Aorta (tissue), 5 donors: ENCODE results near the gene PCDH17. TPM values are rescaled to one million over a fixed set of nuclear protein-coding genes. Genes with fewer than 3 reads are reported as not detected.

Experiments used
- ATAC-seq: fragments of 200-7000 bp; cut with Tn5 transposase; one replicate; pipeline ENCODE4 v1.9.1; 2022; ENCODE audit warnings: moderate library complexity; ENCODE audit not compliant: low FRiP score
- DNase-seq, 2 donors: peaks; one replicate each; pipeline ENCODE4 v3.0.0-alpha.2; 2020
- H3K27ac ChIP-seq, 2 donors: one replicate each; pipeline ENCODE4 v1.5.1; 2013; ENCODE audit warnings: low read length in 2 of 2, mild to moderate bottlenecking in 2 of 2, moderate library complexity in 2 of 2, control low read depth in 1 of 2, inconsistent platforms in 1 of 2, low read depth in 1 of 2
- H3K27me3 ChIP-seq, 2 donors: one replicate each; pipeline ENCODE4 v1.6.1; 2013; ENCODE audit warnings: control low read depth in 1 of 2, low read length in 1 of 2, mild to moderate bottlenecking in 1 of 2, moderate library complexity in 1 of 2; ENCODE audit not compliant: insufficient read depth in 2 of 2, control insufficient read depth in 1 of 2
- H3K36me3 ChIP-seq, 2 donors: one replicate each; pipeline ENCODE4 v1.6.1; 2013; ENCODE audit warnings: control low read depth in 1 of 2, low read length in 1 of 2, mild to moderate bottlenecking in 1 of 2; ENCODE audit not compliant: insufficient read depth in 2 of 2, control insufficient read depth in 1 of 2
- H3K4me1 ChIP-seq, 2 donors: one replicate each; pipeline ENCODE4 v1.6.1; 2013; ENCODE audit warnings: low read length in 2 of 2, control low read depth in 1 of 2, mild to moderate bottlenecking in 1 of 2, moderate library complexity in 1 of 2; ENCODE audit not compliant: insufficient read depth in 2 of 2, control insufficient read depth in 1 of 2
- H3K4me3 ChIP-seq, 2 donors: one replicate each; pipeline ENCODE4 v1.5.1; 2013; ENCODE audit warnings: low read length in 2 of 2, control low read depth in 1 of 2, mild to moderate bottlenecking in 1 of 2
- H3K9me3 ChIP-seq: one replicate; pipeline ENCODE4 v1.6.1; 2013; ENCODE audit warnings: mild to moderate bottlenecking, low read length; ENCODE audit not compliant: control insufficient read depth
- WGBS, 2 donors: extraction: QIAGEN DNeasy Blood & Tissue Kit; methylation state at CpG; one replicate each; pipeline ENCODE4 v1.1.7; 2013; 5-methylcytosine and 5-hydroxymethylcytosine counted together
- intact Hi-C, 2 donors: fragments of 100-400 bp; cut with DNase I; formaldehyde crosslinking; loops; one replicate each; pipeline versions ENCODE4 v1.14.2 to v1.15.0; 2022
- polyA plus RNA-seq, 2 donors: library from polyadenylated mRNA; stranded (reverse); fragments of 200-250 nt; gene quantifications; one replicate each; pipeline ENCODE4 v1.2.3, GENCODE V29; 2013
- total RNA-seq, 2 donors: library from RNA; stranded (reverse); fragmentation: NEBNext Ultra II Directional; extraction: Animal tissue kit (Norgen Biotek cat#: 25700); gene quantifications; one replicate each; pipeline ENCODE4 v1.2.1, GENCODE V29; 2021
- donor health status: healthy with polysubstance abuse.
- donor health status: Bipolar disorder and iron deficiency.
- donor health status: DM: no; HTN: no; CAD: no.
- donor health status: DM: no; HTN: no; CAD: no.
- donor health status: DM: yes; HTN: yes; CAD: no.

Gene PCDH17
- total and polyA plus RNA-seq, 4 donors, result 0.13 to 20.8 (median 6.7) TPM

GRCh38 chr13:57644106-57644505 is 12.6 kb downstream of the PCDH17 start:
- Histone ChIP-seq H3K27ac (no peak overlapping the region), H3K9me3 (no peaks in the 10 kb centered on the region), H3K4me1 (no peaks in the 10 kb centered on the region), H3K27me3 (no peaks in the 10 kb centered on the region), H3K36me3 (no peaks in the 10 kb centered on the region), H3K4me3 (no peak overlapping the region)
- DNase-seq, result no peak
- intact Hi-C loops, result no loop called here
- WGBS, 2 donors, result 69 to 72% methylated on average over 3 of the region's 3 CpGs
- ATAC-seq, result no peak

GRCh38 chr13:57653229-57653989 is 21.9 kb downstream of the PCDH17 start:
- Histone ChIP-seq H3K4me3 (no peak overlapping the region), H3K27me3 (no peaks in the 10 kb centered on the region), H3K4me1 (no peaks in the 10 kb centered on the region), H3K27ac (no peak overlapping the region), H3K9me3 (no peaks in the 10 kb centered on the region), H3K36me3 (no peaks in the 10 kb centered on the region)
- ATAC-seq (no peak), DNase-seq (no peak)
- intact Hi-C loops, result no loop called here
- WGBS, 2 donors, result 77 to 81% methylated on average over 6 of the region's 6 CpGs

- ATAC-seq (no peak), DNase-seq (no peak)
- Histone ChIP-seq H3K27me3 (peaks cover 0 to 1% of the 10 kb centered on the region in 2 donors), H3K27ac (no peak overlapping the region), H3K36me3 (no peaks in the 10 kb centered on the region), H3K9me3 (no peaks in the 10 kb centered on the region), H3K4me3 (no peak overlapping the region), H3K4me1 (no peaks in the 10 kb centered on the region)
- intact Hi-C loops, result no loop called here
- WGBS, 2 donors, result 39 to 48% methylated on average over 4 of the region's 4 CpGs
Observed at GRCh38 chr13:57665481-57665880, 33.9 kb downstream of the PCDH17 start.

GRCh38 chr13:57666131-57666953 is 34.8 kb downstream of the PCDH17 start:
- intact Hi-C loops, result no loop called here
- DNase-seq (no peak), ATAC-seq (no peak)
- Histone ChIP-seq H3K27me3 (peaks cover 0 to 1% of the 10 kb centered on the region in 2 donors), H3K4me1 (no peaks in the 10 kb centered on the region), H3K27ac (no peak overlapping the region), H3K4me3 (no peak overlapping the region), H3K36me3 (no peaks in the 10 kb centered on the region), H3K9me3 (no peaks in the 10 kb centered on the region)
- 65 to 68% methylated on average over 6 of the region's 6 CpGs for WGBS, 2 donors

- DNase-seq (no peak), ATAC-seq (no peak)
- intact Hi-C loops, result no loop called here
- Histone ChIP-seq H3K27ac (no peak overlapping the region), H3K4me3 (no peak overlapping the region), H3K4me1 (no peaks in the 10 kb centered on the region), H3K27me3 (no peaks in the 10 kb centered on the region), H3K9me3 (no peaks in the 10 kb centered on the region), H3K36me3 (no peaks in the 10 kb centered on the region)
- 58 to 71% methylated on average over 2 of the region's 2 CpGs for WGBS, 2 donors
Observed at GRCh38 chr13:57672168-57672567, 40.6 kb downstream of the PCDH17 start.

GRCh38 chr13:57673197-57673596 is 41.7 kb downstream of the PCDH17 start:
- no peaks in the 10 kb centered on the region for H3K36me3 ChIP-seq
- intact Hi-C loops, result no loop called here
- no peaks in the 10 kb centered on the region for H3K4me1 ChIP-seq
- H3K4me3 ChIP-seq, result no peak overlapping the region
- ATAC-seq (no peak), DNase-seq (no peak)
- 22 to 43% methylated on average over 2 of the region's 2 CpGs for WGBS, 2 donors
- H3K27ac ChIP-seq, result no peak overlapping the region
- H3K27me3 ChIP-seq, result no peaks in the 10 kb centered on the region
- no peaks in the 10 kb centered on the region for H3K9me3 ChIP-seq

GRCh38 chr13:57675526-57675925 is 44.0 kb downstream of the PCDH17 start:
- no peak for DNase-seq
- intact Hi-C loops, result no loop called here
- no peak overlapping the region for H3K4me3 ChIP-seq
- H3K27ac ChIP-seq, result no peak overlapping the region
- no peaks in the 10 kb centered on the region for H3K36me3 ChIP-seq
- no peaks in the 10 kb centered on the region for H3K9me3 ChIP-seq
- H3K27me3 ChIP-seq, result no peaks in the 10 kb centered on the region
- no peaks in the 10 kb centered on the region for H3K4me1 ChIP-seq
- no peak for ATAC-seq
- 68 to 74% methylated on average over 2 of the region's 2 CpGs for WGBS, 2 donors

- no peak overlapping the region for H3K27ac ChIP-seq
- ATAC-seq (no peak), DNase-seq (no peak)
- H3K36me3 ChIP-seq, result no peaks in the 10 kb centered on the region
- 63 to 86% methylated on average over 1 of the region's 1 CpG for WGBS, 2 donors
- no peaks in the 10 kb centered on the region for H3K9me3 ChIP-seq
- no peaks in the 10 kb centered on the region for H3K27me3 ChIP-seq
- H3K4me3 ChIP-seq, result no peak overlapping the region
- no peaks in the 10 kb centered on the region for H3K4me1 ChIP-seq
- intact Hi-C loops, result no loop called here
Observed at GRCh38 chr13:57680609-57681008, 49.1 kb downstream of the PCDH17 start.
